Femur (tissue), 1 donor: ENCODE data around the gene MEGF11.
"Not testable (repeated sequence)": the region's sequence is repeated elsewhere in the genome, so short reads cannot be mapped to it uniquely, and the experiment has no call there.

ENCODE experiments used
- DNase-seq: peaks from one replicate; pipeline ENCODE4 v3.0.0-alpha.2; 2017

The MEGF11 gene

GRCh38 chr15:66022163-66022525 is 231.4 kb downstream of the MEGF11 start:
- DNase-seq = no peak

DNA sequence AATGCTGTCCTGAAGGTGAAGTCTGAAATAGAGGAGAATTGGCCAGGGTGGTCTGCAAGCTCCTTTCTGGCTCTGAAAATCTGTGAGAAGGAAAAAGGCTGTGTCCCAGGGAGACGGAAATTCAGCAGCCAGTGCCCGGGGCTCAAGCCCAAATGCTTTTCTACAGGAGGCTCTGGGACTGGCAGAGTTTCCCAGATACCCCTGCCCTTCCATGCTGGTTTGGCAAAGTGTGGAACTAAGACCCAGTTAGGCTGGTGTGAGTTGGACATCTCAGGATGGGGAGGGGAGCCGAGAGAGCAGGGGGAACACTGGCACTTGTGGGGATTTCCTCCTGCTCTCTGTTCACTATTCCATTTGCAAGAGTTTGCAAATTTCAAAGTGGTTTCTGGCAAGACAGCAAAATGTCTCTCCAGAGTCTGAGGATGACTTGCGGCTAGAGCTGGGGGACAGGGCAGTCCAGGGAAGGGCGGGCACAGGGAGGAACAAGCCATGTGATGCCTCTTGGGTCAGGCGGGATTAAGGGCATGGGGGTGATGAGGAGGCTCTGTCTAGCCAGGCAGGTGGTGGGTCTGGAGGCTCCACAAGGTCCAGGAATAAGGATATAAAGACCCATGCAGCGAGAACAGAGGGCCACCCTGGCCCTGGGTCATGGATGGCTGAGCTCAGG is 231.9 kb downstream of the MEGF11 start:
- no peak for DNase-seq

DNA sequence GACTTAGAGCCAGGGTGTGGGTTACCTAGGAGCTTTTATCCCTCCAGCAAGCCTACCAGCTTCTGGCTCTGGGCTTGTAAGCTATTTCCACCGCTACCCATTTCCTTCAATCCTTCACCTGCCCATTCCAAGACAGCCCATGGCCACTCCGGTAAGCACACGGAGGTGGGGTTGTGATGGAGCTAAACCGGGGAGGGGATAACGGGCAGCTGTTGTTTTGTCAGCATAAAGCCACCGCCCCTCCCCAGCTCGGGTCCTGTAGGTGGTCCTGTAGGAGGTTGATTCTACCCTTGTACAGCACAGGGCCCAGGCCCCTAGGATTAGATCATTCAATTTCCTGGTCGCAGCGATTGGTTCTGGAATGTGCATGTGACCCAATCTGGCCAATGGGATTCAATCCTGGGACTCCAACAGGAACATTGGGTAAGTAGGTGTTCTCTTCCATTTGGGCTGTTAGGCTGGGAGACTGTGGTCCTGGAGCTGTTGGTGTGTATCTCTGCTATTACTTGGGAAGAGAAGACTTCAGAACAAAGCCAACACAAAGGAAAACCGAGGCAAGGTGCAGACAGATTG is 233.6 kb downstream of the MEGF11 start:
- DNase-seq = no peak

DNA sequence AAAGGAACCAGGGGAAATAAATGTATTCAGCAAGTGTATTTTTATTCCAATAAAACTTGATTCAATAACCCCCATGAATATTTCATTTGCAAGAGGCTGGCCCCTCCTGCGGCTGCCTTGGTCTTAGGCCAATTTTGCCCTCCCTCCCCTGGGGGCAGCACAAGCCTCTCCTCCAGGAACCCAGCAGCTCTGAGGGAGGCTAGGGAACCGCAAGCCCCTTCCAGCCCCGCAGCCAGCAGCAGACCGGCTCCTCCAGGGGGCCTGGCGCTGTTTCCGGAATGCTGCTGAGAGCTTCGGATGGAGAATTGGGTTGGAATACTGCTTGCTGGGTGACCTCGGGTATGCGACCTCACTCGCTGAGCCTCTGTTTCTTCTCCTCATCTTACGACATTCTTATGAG is 234.2 kb downstream of the MEGF11 start:
- DNase-seq = no peak

- no peak for DNase-seq
Observed at GRCh38 chr15:66018488-66018797, 235.1 kb downstream of the MEGF11 start.

- DNase-seq = no peak
Observed at GRCh38 chr15:66017792-66018487, 235.6 kb downstream of the MEGF11 start.

DNA sequence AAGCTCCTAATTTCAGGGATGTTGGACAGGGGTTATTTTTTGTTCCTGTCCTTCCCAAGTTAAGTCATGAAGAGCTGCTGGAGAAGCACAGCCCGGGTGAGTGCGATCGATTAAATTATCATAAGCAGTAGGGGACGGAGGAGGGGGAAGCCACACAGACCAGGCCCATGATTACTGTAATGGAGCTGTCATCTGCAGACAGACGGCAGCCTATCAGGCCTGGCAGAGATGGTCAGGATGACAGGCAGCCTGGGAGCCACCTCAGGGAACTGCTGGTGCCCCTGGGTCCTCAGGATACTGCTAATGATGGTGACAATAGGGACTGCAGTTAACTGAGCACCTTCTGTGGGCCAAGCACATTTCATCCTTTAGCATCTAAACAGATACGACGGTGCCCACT is 236.6 kb downstream of the MEGF11 start:
- DNase-seq = no peak

DNA sequence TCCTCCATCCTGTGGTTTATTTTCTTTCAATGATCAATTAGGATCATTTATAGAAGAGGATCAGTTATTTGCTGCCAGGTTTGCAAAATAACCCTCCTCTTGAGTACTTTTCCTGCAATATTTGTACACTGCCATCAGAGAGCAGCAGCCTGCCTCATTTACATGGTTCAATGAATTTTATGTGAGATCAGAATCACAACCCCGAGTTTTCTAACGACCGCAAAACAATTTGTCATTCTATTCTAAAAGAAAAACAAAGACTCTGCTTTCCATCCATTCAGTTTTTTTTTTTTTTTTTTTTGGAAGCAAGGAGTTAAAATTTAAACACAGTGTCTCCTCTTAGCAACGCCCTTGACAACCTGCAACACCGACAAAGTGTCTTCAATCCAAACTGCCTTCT is 237.4 kb downstream of the MEGF11 start:
- no peak for DNase-seq

GRCh38 chr15:66014635-66015182 is 238.8 kb downstream of the MEGF11 start:
- DNase-seq = no peak

GRCh38 chr15:66014022-66014421 is 239.5 kb downstream of the MEGF11 start:
- no peak for DNase-seq

GRCh38 chr15:66008940-66009562 is 244.5 kb downstream of the MEGF11 start:
- no peak for DNase-seq

- no peak for DNase-seq
Observed at GRCh38 chr15:66007663-66008262, 245.8 kb downstream of the MEGF11 start.

- no peak for DNase-seq
Observed at GRCh38 chr15:66006986-66007385, 246.6 kb downstream of the MEGF11 start.

DNA sequence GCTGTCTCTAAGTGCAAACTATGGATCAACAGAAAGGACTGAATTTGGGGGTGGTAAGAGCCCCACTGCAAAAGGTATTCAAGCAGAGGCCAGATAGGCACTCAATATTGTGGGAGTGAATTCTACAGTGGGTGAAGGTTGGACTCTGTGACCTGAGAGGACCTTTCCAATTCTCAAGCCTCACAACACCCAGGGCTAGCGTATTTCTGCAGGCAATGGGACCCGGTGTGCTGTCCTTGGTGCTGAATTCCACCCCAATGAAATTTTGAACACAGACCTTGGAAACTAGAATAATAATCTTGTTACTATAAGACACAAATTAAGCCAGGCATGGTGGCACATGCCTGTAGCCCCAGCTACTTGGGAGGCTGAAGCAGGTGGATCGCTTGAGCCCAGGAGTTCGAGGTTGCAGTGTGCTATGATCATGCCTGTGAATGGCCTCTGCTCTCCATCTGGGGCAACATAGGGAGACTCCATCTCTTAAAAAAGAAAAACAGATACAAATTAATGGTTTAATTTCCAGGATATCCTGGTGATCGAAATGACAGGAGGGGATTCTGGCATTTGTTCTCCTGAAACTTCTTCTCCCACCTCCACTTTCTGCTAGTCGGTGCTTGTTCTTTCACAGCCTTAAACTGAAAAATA is 248.8 kb downstream of the MEGF11 start:
- peak; percentile 42 for DNase-seq

- not testable (repeated sequence) for DNase-seq
Observed at GRCh38 chr15:66003129-66003528, 250.4 kb downstream of the MEGF11 start.

DNA sequence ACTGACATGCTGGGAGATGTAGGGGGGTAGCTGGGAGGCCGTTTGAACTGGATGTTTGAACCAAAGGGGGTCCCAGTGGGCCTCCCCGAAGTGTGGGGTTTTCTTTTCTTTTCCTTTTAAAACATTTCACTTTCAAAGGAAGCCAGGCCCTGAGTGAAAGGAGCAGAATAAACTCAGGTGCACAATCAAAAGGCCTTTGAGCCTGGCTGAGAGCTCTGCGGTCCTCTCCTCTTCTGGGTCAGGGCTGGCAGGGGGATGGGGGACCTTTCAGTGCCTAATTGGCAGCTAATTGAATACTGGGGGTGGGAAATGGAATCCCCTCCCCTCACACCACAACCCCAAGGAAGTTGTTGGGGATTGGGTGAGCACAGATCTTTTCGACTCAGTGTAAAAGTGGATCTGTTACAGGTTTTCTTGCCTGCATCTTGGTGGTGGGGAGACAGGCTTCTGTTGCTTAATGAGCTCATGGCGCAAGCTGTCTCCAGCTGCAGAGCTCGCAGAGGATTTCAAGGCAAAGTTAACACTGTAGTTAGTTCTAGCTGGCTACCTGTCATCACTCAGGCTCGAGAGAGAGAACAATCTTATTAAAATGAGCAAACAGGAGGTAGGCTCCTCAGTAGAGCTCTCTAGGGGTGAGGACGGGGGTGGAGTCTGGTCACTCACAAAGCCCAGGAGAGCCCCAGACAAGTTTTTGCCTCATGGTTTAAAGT is 251.7 kb downstream of the MEGF11 start:
- DNase-seq = no peak

DNA sequence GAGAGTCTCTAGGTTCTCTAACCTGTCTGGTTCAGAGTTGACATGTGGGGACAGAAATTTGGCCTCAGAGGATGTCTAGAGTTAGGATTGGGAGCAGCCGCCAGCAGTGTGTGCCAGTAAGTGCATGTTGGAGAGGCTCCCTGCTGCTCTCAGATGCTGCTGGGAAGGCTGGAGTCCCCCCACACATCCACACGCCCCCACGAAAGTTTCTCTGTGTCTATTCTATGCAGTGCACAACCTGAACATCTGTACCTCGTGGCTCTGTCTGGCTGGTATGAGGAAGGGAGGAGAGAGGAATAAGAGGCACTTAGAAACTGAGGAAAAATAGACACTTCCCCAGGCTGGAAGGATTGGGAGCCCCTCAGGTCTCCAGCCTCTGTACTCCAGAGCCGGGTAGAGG is 252.5 kb downstream of the MEGF11 start:
- DNase-seq = no peak

DNA sequence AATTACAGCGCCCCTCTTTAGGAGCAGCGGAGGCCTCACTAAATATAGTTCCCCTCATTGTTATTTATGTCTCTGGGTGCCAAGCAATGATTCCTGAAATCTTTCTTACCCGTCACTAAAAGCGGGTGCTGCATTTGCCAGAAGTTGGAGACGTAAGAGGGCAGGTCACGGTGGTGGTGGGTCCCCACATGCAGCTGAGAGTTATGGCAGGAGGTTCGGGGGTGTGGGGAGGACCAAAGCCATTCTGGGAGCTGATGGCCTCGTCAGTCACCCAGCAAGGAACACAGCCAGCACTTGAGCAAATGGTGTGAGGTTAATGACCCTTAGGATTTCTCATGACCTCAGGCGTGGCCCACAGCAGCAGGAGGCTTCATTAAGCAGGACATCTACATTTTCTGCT is 255.1 kb downstream of the MEGF11 start:
- no peak for DNase-seq

GRCh38 chr15:65996901-65997300 is 256.6 kb downstream of the MEGF11 start:
- DNase-seq = no peak

DNA sequence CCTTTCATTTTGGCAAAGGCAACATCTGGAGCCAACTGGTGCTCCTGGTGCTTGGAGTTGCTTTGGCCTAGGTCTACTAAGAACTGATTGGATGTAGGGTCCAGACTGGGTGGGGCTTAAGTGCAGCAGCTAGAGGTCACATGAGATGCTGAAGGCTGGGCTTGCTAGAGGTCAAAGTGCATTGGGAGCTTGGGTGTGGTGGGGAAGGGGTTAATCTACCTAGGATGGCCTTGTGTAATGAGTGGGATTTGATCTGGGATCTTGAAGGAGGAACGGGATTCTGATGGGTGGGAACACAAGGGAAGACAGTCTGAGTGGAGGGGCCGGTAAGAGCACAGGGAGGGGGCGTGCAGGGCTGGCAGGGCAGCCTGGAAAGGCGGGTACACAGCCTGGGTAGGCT is 258.7 kb downstream of the MEGF11 start:
- no peak for DNase-seq

GRCh38 chr15:65993762-65994161 is 259.8 kb downstream of the MEGF11 start:
- DNase-seq = no peak

DNA sequence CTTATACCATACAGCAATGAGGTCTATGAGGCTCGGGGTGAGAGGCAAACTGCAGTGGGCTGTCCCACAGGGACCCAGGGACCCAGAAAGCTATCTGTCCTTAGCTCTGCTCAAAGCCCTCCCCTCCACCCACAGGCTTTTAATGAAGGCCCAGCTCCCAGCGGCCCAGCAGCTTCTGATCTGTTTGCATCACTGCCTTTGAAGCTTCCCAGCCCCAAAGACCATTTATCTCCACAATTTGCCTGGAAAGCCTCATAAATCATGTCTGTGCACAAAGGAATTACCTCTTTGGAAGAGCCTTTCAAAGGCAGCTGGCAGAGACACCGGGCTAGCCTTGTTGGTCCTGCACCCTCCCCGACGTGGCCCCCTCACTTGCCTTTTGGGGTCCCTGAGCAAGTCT is 260.3 kb downstream of the MEGF11 start:
- no peak for DNase-seq
